ENCODE data around the gene KLHL28. TPM values are rescaled to one million over a fixed set of nuclear protein-coding genes. Genes with fewer than 3 reads are reported as not detected.

Gene KLHL28
- total RNA-seq, 1 experiment from 2014 or later, result 2.7 TPM

- DNase-seq (ENCODE audit: low spot score), result no peak
These were observed 1.6 kb downstream of the KLHL28 start for GRCh38 chr14:44960146-44960545.

- no peak for DNase-seq (ENCODE audit: low spot score)
These were observed 2.2 kb downstream of the KLHL28 start for GRCh38 chr14:44959538-44959937.

GRCh38 chr14:44956866-44957265 is 4.9 kb downstream of the KLHL28 start:
- DNase-seq (ENCODE audit: low spot score), result no peak

GRCh38 chr14:44955528-44955927 is 6.2 kb downstream of the KLHL28 start:
- no peak for DNase-seq (ENCODE audit: low spot score)

- DNase-seq (ENCODE audit: low spot score), result no peak
These were observed 7.0 kb downstream of the KLHL28 start for GRCh38 chr14:44954750-44955149.

- DNase-seq (ENCODE audit: low spot score), result no peak
These were observed 9.2 kb downstream of the KLHL28 start for GRCh38 chr14:44952391-44953110.

GRCh38 chr14:44951051-44951450 is 10.7 kb downstream of the KLHL28 start:
- DNase-seq (ENCODE audit: low spot score), result no peak

GRCh38 chr14:44945264-44945663 is 16.5 kb downstream of the KLHL28 start:
- DNase-seq (ENCODE audit: low spot score), result no peak

- DNase-seq (ENCODE audit: low spot score), result no peak
These were observed 17.6 kb downstream of the KLHL28 start for GRCh38 chr14:44944107-44944506.

GRCh38 chr14:44942436-44942835 is 19.3 kb downstream of the KLHL28 start:
- DNase-seq (ENCODE audit: low spot score), result no peak

- DNase-seq (ENCODE audit: low spot score), result no peak
These were observed 20.2 kb downstream of the KLHL28 start for GRCh38 chr14:44941591-44941990.

- no peak for DNase-seq (ENCODE audit: low spot score)
These were observed 20.8 kb downstream of the KLHL28 start for GRCh38 chr14:44940944-44941343.

- DNase-seq (ENCODE audit: low spot score), result no peak
These were observed 21.5 kb downstream of the KLHL28 start for GRCh38 chr14:44940211-44940610.

GRCh38 chr14:44937547-44937946 is 24.2 kb downstream of the KLHL28 start:
- DNase-seq (ENCODE audit: low spot score), result no peak

GRCh38 chr14:44935155-44935554 is 26.6 kb downstream of the KLHL28 start:
- no peak for DNase-seq (ENCODE audit: low spot score)

- DNase-seq (ENCODE audit: low spot score), result no peak
These were observed 33.0 kb downstream of the KLHL28 start for GRCh38 chr14:44928793-44929192.

GRCh38 chr14:44914849-44915248 is 46.9 kb downstream of the KLHL28 start:
- DNase-seq (ENCODE audit: low spot score), result no peak

- DNase-seq (ENCODE audit: low spot score), result no peak
These were observed 49.5 kb downstream of the KLHL28 start for GRCh38 chr14:44912041-44912869.

- no peak for DNase-seq (ENCODE audit: low spot score)
These were observed 50.9 kb downstream of the KLHL28 start for GRCh38 chr14:44910821-44911220.

GRCh38 chr14:44901696-44902095 is 60.1 kb downstream of the KLHL28 start:
- no peak for DNase-seq (ENCODE audit: low spot score)

- no peak for DNase-seq (ENCODE audit: low spot score)
These were observed 63.2 kb downstream of the KLHL28 start for GRCh38 chr14:44898551-44898950.

GRCh38 chr14:44897845-44898151 is 63.9 kb downstream of the KLHL28 start:
- no peak for DNase-seq (ENCODE audit: low spot score)

Measured in A172 (cell line).